CD4-positive, alpha-beta T cell treated with Interleukin-17A for 1 hour (primary cell): ENCODE data around the gene CAMTA1.

Experiments
- DNase-seq: peaks from one replicate; pipeline ENCODE4 v3.0.0-alpha.2; 2020

The CAMTA1 gene

DNA sequence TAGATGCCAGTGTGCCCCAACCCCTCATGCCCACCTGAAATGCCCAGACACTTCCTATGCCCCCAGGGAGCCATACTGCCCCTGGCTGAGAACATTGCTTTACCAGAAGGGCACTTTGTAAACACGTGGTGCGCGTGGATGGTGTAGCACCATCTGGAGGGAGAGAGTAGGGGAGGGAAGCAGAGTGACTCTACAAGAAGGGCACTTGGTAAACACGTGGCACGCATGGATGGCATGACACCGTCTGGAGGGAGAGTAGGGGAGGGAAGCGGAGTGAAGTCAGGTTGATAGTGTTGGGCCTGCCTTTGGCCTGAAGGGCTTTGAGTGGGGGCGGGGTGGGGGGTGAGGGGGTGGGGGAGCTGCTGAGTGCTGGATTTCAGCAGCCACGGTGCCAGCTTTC, 661.8 kb downstream of the CAMTA1 start:
- no peak for DNase-seq

DNA sequence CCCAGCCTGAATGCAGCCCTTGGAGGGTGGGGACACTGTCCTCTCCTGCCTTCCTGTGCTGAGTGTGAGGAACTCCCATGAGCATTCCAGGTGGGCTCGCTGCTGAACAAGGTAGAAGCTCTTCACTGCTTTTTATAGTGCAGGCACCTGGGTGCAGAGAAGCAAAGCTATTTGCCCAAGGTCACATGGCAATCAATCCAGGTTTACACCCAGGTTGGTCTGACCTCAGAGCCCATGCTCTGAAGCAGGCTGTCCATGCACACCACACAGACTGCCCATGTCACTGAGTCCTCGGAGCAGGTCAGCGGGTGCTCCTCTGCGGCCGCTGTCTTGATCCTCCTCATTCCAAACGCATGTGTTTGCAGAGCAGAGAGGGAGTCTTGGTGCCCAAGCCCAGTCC, 662.5 kb downstream of the CAMTA1 start:
- no peak for DNase-seq

DNA sequence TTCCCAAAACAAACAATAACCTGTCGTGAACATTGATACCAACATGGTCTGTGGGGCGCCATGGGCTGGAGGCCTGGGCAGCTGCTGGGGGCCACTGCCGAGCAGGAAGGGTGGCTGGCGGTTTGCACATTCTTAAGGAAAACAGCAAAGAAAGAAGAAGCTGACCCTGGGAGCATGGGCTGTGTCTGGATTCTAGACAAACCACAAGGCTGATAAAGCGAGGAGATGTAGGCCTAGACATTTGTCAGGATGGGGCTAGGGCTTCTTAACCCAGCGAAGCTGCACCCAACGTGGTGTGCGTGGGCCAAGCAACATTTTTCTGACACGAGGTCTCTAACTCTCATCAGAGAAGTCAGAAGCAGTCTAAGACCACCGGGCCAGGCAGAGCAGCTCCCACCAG, 663.7 kb downstream of the CAMTA1 start:
- no peak for DNase-seq

DNA sequence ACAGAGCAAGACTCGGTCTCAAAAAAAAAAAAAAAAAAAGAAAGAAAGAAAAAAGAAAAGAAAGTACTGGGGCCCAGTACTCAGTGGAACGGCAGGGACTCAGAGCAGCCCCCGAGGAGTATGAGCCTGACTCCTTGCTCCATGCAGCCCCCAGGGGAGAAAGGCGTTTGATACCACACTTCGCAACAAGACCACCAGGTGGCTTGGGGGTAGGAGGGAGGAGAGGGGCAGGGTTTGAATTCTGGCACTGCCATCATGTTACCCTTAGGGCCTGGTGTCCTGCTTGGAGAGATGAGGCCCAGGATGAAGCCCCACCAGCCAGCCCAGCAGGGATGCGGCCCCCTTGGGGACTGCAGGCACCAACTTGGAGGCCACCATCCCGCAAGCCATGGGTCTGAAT, 664.5 kb downstream of the CAMTA1 start:
- DNase-seq = no peak

DNA sequence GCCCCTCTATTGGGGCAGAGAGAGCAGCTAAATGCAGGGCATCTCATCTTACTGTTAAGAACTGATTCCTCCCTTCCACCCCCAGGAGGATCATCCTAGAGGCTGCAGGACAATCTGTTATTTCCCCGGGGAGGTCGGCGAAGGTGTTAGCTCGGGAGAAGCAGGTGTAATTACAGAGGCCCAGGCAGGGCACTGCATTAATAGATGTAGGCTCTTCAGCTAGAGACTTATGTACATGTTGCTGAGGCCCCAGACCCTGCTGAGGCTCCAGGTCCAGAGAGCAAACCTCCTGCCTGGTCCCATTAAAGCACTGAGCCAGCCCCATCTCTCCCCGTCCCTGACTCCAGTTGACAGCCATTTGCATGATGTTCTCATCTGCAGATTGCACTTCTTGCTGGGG, 665.6 kb downstream of the CAMTA1 start:
- no peak for DNase-seq

DNA sequence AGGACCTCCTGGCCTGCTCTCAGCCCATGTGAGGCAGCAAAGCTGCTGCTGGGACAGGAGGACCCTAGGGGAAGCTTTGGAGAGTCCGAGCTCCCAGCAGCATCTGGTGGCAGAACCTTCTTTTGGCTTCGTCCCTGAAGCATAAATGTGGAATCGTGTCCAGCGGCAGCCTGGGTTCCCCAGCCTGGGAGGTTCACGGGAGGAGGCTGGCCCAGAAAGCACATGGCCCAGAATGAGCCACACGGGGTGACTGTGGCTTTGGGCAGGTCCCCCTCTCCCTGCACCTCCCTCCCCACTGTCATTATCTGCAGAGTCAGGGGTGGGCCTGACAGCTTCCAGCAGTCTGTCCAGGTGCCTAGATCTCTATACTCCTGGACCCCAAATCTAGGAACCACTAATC, 667.8 kb downstream of the CAMTA1 start:
- DNase-seq = no peak

DNA sequence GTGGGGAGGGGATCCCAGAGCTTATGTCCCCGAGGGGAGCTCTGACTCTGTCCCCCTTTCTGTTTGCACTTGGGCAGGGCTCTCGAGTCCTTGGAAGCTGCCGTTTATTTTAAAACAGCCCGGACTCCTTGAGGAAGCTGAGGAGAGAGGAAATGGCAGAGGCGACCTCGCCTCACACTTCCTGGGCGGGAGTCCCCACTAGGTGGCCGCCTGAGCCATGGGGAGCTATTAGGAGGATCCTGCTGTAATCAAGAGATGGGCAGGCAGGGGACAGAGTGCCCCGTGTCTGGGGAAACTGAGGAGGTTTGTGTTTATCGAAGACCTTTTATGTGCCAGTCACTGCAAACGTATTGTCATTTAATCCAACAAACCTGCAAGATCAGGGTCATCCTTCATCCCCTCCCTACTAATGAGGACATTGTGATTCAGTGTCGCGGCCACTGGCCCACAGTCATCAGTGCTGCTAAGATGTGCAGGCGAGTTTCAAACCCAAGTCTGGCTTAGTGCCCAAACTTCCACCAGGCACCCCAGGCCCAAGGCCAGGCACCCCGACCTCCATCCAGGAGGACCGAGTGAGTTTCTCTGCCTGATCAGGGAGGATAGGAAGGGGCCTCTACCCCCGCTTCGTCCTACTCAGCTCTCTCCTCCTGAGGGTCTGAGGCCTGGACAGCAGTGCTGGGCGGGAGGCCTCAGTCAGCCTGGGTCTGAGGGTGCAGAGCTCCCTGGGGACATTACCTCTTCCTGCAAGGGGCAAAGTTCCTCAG, 669.0 kb downstream of the CAMTA1 start:
- no peak for DNase-seq

DNA sequence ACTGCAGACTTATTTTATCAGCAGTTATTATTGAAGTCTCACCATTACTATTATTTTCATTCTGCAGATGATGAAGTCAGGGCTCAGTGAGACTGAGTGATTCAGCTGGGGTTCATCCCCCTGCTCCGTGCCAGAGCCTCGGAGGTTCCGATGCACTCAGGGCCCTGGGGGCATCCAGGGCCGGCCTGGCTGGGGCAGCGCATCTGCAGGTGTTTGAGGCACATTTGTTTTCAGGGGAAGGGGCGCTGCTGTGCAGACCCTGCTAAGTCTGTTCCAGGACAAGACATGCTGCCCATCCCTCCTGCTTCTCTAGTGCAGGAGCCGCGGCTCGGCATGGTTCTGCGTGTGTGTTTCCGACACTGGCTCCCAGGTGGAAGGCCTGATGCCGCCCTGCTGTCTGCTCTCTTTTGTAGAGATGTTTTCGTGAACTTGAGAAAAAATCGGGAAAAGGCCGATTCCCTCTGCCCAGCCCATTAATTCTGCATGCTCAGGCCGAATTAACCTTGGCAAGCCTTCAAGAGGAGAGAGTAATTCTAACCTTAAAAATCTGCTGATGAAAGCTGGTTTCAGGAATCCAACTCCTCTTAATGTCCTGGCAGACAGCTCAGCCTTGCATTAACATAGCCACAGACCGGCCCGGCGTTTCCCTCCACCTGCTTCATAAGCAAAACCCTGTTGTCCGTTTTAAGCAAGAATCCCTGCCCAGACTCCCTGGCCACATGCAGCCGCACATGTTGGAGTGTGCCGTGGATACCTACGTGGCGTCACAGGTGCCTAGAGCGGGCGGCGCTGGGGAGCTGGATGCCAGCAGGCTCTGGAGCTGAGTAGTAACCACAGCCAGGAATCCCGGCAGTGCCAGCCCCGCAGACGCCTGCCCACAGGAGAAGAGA, 669.9 kb downstream of the CAMTA1 start:
- DNase-seq = no peak

DNA sequence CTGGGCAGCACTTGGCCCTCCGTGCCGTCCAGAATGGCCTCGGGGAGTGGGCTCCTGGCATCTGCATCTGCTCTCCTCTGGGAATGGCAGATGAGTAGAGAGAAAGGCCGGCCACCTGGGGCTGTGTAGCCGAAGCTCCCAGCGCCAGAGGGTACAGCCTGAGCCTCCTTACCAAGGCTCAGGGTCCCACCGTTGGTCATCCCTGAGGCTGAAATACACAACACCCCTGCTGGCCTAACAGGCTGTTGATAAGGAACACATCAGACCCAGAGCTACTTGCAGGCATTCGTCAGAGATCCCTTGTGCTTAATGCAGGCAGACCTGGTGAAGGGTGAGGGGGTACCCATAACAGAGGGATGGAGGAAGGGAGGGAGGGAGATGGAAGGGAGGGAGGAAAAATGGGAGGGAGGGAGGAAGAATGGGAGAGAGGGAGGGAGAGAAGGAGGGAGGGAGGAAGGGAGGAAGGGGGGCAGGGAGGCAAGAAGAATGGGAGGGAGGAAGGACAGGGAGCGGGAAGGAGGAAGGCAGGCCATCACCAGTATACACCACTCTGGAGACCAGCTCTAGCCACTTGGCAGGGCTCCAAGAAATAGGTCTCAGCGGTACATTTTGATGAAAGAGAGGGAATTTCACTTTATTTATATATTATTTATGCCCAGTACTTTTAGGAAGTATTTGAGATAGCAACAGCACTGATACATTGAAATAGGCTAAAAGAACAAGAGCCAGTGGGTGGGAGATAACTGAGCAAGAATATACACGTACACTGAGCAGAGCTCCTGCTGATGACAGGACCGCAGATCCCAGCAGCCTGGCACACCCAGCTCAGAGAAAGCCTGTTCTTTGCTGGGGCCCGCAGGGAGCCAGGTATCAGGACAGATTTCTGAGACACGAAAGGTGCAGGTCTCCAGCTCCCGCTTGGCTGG, 670.8 kb downstream of the CAMTA1 start:
- no peak for DNase-seq

DNA sequence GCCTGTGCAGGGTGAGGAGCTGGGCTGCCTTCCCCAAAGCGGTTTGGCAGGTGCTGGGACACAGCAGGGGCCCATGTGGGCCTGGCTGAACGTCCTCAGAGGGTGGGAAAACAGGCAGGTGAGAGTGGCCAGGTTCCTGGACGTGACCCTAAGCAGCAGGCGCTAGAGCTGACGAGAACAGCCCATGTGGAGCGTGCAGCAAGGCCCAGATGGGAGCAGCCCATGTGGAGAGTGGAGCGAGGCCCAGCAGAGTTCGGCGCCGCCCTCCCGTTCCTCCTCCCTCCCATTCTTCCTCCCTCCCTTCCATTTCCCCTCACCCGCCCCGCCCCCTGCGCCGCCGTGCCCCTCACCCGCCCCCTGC, 671.4 kb downstream of the CAMTA1 start:
- DNase-seq = no peak

DNA sequence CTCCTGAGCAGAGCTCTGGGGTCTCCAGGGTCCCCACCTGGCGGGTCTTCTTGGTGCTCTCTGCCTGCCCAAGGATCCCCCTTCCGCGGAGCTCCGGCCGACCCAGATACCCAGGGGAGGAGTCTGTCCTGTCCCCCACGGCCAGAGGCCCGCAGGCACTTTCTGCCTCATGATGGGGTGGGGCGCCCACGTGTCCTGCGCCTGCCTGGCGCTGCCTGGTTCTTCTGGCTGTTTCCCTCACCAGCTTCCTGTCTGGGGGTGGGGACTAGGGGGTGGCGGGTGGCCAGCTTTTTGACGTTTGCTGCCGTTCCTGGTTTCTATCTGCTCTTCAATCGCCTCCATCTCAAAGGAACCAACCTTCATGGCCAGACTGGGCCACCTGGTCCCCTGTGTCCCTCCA, 672.6 kb downstream of the CAMTA1 start:
- DNase-seq = no peak

DNA sequence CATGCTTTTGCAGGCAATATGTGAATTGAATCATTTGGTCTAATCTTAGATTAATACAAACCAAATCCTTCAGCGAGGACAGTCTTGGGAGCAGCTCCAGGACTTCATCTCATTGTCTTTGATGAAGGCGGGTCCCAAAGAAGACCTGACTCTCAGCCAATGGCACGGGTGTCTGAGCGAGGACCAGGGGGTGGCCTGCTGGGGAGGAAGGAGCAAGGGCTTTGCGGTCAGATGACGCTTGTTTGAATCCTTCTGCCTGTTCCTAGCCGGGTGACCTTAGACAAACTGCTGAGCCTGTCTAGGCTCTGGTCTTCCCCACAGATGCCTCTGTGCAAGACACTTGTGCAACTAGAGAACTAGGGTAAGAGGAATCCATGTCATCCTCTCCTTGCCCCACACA, 673.7 kb downstream of the CAMTA1 start:
- no peak for DNase-seq

DNA sequence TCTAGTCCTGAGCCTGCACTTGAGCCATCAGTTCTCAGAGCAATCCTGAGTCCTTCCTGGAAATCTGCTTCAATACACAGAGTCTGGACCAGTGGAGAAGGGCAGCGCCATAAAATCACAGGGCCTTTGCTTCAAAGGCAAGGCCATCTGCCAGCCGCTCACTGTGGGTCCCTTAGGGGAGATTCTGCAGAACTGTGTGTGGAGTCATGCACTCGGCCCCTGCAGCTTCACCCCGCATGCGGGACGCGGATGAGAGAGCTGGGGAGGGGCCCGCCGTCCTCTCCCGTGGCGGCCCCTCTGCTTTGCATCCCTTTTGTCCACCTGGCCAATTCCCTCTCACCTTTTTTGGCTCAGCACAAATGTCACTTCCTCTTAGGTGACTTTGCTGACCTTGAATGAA, 674.7 kb downstream of the CAMTA1 start:
- DNase-seq = no peak

DNA sequence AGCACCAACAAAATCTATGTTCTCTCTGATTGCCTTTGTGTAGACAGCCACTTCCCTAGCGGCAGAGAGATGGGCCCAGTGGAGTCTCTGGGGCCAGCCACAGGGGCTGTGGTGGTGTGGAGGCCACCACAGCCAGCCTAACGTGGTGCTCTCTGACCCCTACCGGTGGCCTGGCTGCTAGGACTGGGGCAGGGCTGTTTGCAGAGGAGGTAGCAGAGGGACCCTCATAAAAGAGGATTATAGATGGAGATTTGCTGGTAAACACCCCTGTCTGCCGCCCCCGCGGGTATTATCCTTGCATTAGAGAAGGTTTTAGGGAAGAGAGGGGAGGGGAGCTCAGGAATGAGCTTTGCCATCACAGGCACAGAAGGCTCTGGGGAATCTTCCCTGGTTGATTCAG, 675.6 kb downstream of the CAMTA1 start:
- no peak for DNase-seq

DNA sequence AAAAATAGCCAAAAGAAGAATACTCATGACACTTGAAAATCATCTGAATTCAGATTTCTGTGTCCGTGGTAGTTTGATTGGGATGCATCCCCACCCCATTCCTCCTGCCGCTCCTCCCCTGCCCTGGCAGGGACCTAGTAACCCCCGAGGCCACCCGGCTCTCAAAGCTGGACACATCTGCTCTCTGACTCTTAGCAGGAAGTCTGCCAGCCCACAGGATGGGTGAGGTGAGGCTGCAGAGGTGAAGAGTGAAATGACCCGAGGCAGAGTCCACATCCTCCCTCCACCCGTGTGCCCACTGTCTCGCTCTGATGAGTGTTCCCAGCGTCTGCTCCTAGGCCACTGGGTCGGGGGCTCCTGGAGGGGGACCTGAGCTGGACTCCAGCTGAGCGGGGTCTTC, 677.4 kb downstream of the CAMTA1 start:
- DNase-seq = no peak

DNA sequence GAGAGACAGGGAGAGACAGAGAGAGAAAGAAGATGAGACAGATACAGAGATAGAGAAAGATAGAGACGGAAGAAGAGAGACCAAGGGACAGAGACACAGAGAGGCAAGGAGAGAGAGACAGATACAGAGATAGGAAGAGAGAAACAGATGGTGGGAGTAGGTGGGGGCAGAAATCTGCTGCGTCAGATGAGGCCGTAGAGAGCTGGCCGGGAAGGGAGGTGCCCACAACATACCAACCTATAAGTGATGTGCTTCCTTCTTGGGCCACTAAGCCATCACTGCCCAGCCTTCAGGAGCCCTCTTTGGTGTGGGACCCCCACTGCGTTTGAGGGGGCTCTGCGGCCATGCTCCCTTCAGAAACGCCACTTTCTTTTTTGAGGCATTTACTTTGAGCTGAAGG, 678.3 kb downstream of the CAMTA1 start:
- DNase-seq = no peak

DNA sequence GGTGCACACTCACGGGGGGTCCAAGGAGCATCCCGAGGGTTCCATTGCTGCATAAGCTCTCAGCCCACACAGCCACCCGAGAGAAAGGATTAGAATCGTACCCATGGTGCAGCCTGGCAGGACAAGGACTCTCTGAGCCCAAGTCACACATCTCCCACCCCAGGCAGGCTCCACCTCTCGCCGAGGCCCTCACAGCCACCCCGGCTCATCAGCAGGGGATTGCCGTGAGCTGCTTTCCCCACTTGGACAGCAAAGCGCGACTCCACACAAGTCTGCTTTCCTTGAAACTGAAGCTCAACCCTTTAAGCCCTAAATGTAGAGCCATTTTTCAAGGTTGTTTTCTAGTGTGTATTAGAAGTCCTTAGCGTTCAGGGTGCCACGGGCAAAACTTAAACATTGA, 679.5 kb downstream of the CAMTA1 start:
- DNase-seq = no peak

DNA sequence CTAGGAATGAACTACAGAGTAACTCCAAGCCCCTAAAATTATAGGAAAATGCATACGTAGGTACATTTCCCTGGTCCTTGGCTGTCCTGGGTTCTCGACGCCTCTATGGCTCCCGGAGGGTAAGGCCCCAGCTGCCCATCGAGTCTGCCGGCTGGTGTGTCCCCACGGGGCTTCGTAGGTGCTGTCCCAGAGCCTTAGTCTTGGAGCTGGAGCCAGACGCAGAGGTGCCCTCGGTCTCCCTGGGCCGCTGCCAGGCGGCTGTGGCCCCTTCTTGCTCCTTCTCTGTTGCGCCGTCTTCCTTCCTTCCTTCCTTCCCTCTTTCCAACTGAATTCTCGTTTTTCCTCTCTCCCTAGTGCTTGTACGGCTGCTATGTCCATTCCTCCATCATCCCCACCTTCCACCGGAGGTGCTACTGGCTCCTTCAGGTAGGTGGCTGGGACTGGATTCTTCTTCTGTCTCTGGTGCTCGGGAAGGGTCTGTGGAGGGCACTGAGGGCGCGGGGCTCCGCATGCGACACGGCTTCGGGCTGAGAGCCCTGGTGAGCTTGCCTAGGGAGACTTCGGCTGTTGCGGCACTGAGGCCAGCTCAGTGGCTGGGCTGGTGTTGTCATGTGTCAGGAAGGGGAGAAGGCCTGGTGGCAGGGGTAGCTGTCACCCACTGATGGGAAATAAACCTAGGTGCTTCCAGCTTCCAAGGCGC, 682.4 kb downstream of the CAMTA1 start:
- no peak for DNase-seq

DNA sequence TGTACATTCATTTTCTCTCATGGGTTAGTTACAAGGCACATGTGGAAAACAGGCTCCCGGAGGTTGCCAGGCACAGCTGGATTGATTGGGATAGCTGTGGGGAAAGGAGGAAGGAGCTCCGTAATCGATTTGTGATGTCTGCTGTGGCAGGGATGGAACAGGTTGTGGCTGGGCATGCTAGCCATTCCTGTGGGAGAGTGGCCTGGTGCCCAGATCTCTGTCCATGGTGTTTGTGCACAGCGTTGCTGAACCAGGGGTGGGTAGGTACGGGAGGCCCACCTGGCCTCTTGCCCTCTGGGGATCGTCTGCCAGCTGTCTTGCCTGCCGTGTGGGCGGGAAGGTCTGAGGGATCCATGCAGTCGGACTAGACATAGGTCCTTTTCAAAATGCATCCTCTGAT, 683.0 kb downstream of the CAMTA1 start:
- no peak for DNase-seq

DNA sequence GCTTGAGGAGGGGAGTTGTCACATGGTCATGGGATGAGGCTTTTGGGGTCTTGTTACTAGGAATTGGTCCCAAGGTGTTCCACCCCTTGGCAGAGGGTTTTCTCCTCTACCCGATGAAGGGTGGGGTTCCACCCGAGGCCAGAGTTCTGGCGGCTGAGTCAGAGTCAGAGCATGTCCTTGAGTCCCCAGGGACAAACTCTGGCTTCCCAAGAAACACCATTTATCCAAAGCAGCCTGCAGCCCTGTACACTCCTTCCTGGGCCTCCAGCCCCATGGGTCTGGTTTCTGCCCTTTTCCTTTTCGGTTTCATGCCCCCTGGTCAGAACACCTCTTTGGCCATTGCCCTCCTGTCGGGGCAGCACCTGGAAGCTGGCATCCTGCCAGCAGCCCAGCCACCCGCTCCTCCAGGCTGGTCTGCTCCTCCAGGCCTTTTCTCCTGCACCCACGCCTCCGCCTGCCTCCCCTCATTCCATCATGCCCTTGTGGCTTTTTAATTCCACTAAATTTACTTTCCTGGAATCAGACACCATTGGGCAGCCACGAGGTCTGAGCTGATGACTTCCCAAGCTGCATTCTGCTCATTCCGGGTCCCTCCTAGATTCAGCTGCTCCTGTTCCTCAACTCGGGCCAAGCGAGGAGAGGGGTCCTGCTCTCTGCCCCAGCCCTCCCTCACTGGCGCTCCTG, 684.1 kb downstream of the CAMTA1 start:
- DNase-seq = no peak

DNA sequence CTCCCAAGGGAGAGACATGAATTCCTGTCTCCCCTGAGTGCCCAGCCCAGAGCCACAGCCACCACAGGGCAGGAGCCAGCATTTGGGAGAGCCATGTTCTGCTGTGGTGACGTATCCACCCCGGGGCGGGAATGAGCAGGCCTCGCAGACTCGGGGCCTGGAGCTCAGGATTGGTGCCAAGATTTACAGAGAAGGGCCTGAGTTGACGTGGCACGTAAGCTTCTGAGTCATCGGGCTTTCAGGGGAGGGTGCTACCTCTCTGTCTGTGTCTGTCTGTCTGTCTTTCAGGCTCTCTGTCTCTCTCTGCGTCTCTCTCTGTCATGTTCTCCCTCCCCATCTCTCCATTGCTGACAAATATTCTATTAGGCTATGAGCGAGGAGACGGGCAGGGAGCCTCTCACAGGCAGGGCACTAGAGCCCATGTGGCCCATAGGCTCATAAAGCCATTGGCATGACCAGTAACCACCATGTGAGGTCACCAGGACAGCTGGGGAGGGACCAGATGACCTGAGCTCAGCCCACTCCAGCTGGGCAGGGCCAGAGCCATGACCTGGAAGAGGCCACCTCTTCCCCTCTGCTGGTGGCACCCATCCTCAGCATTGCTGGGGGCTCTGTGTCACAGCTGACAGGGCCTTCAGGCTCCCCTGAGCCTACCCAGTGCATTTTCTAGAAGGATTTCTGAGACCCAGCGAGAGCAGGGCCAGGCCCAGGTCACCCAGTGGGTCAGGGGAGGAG, 685.8 kb downstream of the CAMTA1 start:
- DNase-seq = no peak
